HepG2 (cell line): ENCODE measurements around the gene APOM. TPM values are rescaled to one million over a fixed set of nuclear protein-coding genes. Genes with fewer than 3 reads are reported as not detected.
A peak's percentile ranks its signal among the peaks of the same experiment; 100 is the strongest.

Experiments
- FOSL1 ChIP-seq: sonication (generic); formaldehyde crosslinking; IDR thresholded peaks from 2 replicates; pipeline ENCODE4 v1.9.0; 2021; ENCODE audit warnings: missing genetic modification reagents, borderline replicate concordance
- FOXK2 ChIP-seq: fragments of 450-650 bp; IDR thresholded peaks from 2 replicates; pipeline ENCODE4 v1.6.1; 2016
- FOXP1 ChIP-seq, 2 experiments: fragments of 450-650 bp in 1 of 2; IDR thresholded peaks; 2 replicates each; pipeline ENCODE4 v1.6.1; 2017 to 2018; ENCODE audit warnings: antibody characterized with exemption in 1 of 2
- IKZF5 ChIP-seq: IDR thresholded peaks from 2 replicates; pipeline ENCODE4 v1.6.1; 2018; ENCODE audit warnings: missing genetic modification reagents, mild to moderate bottlenecking, missing compliant biosample characterization
- JARID2 ChIP-seq: sonication (generic); formaldehyde crosslinking; IDR thresholded peaks from 2 replicates; pipeline ENCODE4 v1.8.1; 2023; ENCODE audit warnings: missing genetic modification reagents, inconsistent platforms; ENCODE audit not compliant: insufficient replicate concordance
- LBX2 ChIP-seq: sonication (generic); formaldehyde crosslinking; IDR thresholded peaks from 2 replicates; pipeline ENCODE4 v1.5.0; 2020; ENCODE audit warnings: missing genetic modification reagents, mild to moderate bottlenecking, borderline replicate concordance
- SALL1 ChIP-seq: sonication (generic); formaldehyde crosslinking; IDR thresholded peaks from 2 replicates; pipeline ENCODE4 v1.8.0; 2022; ENCODE audit warnings: mild to moderate bottlenecking, missing genetic modification reagents
- SIX4 ChIP-seq: sonication (generic); formaldehyde crosslinking; IDR thresholded peaks from 2 replicates; pipeline ENCODE4 v1.4.0; 2020; ENCODE audit warnings: missing genetic modification reagents
- TRIM22 ChIP-seq: fragments of 450-650 bp; IDR thresholded peaks from 2 replicates; pipeline ENCODE4 v1.6.1; 2017
- TSC22D2 ChIP-seq: sonication (generic); formaldehyde crosslinking; IDR thresholded peaks from 2 replicates; pipeline ENCODE4 v1.5.1; 2020; ENCODE audit warnings: missing genetic modification reagents, mild to moderate bottlenecking, borderline replicate concordance
- ZMYM4 ChIP-seq: sonication (generic); formaldehyde crosslinking; IDR thresholded peaks from 2 replicates; pipeline ENCODE4 v1.8.1; 2023; ENCODE audit warnings: mild to moderate bottlenecking, missing genetic modification reagents
- ZNF138 ChIP-seq: sonication (generic); formaldehyde crosslinking; IDR thresholded peaks from 2 replicates; pipeline ENCODE4 v1.5.0; 2020; ENCODE audit warnings: mild to moderate bottlenecking, low read depth, missing genetic modification reagents
- ZNF256 ChIP-seq: sonication (generic); formaldehyde crosslinking; conservative IDR thresholded peaks from 2 replicates; pipeline ENCODE4 v1.4.0; 2020; ENCODE audit warnings: missing genetic modification reagents
- ZNF263 ChIP-seq: sonication (generic); formaldehyde crosslinking; IDR thresholded peaks from 2 replicates; pipeline ENCODE4 v1.4.0; 2020; ENCODE audit warnings: missing genetic modification reagents
- ZNF441 ChIP-seq: sonication (generic); formaldehyde crosslinking; IDR thresholded peaks from 2 replicates; pipeline ENCODE4 v1.7.0; 2021; ENCODE audit warnings: missing genetic modification reagents, borderline replicate concordance
- ZNF879 ChIP-seq: sonication (generic); formaldehyde crosslinking; IDR thresholded peaks from 2 replicates; pipeline ENCODE4 v1.8.1; 2023; ENCODE audit warnings: missing genetic modification reagents
- ZSCAN21 ChIP-seq: sonication (generic); formaldehyde crosslinking; IDR thresholded peaks from 2 replicates; pipeline ENCODE4 v1.8.0; 2022; ENCODE audit warnings: mild to moderate bottlenecking, missing genetic modification reagents, moderate library complexity, borderline replicate concordance
- polyA plus RNA-seq, 8 experiments: library from polyadenylated mRNA; depleted of rRNA in 3 of 8; stranded (reverse) in 7 of 8; unstranded in 1 of 8; fragments of >200 nt; fragmentation: Illumina TruSeq in 4 of 8; extraction: Trizol in 4 of 8; gene quantifications; 2 replicates each; pipeline versions ENCODE4 v1.2.1 to v1.2.3, GENCODE V29; 2011 to 2016; ENCODE audit warnings: low read depth in 4 of 8, missing spikeins in 1 of 8, mixed read lengths in 1 of 8; ENCODE audit not compliant: insufficient read depth in 1 of 8
- total RNA-seq, 5 experiments: library from RNA; depleted of rRNA; stranded (reverse); fragments of >200 nt; fragmentation: Illumina TruSeq; extraction: Trizol; gene quantifications; 2 replicates each; pipeline ENCODE4 v1.2.3, GENCODE V29; 2016; ENCODE audit warnings: low read depth in 1 of 5
- TF ChIP-seq, protein P1 (sequence below): sonication (generic); formaldehyde crosslinking; conservative IDR thresholded peaks from 2 replicates; pipeline ENCODE4 v1.8.0; 2022; ENCODE audit warnings: missing genetic modification reagents
- TF ChIP-seq, protein P2 (sequence below): sonication (generic); formaldehyde crosslinking; IDR thresholded peaks from 2 replicates; pipeline ENCODE4 v1.5.0; 2020; ENCODE audit warnings: missing genetic modification reagents
- TF ChIP-seq, protein P3 (sequence below): sonication (generic); IDR thresholded peaks from 2 replicates; pipeline ENCODE4 v1.6.1; 2016; ENCODE audit warnings: low read depth, borderline replicate concordance

Gene APOM
- total and polyA plus RNA-seq, 2 of the 13 experiments (the other 11 are each of a cell fraction or from before 2014, with no cell fraction given), result 98.2 to 1,140 TPM

DNA sequence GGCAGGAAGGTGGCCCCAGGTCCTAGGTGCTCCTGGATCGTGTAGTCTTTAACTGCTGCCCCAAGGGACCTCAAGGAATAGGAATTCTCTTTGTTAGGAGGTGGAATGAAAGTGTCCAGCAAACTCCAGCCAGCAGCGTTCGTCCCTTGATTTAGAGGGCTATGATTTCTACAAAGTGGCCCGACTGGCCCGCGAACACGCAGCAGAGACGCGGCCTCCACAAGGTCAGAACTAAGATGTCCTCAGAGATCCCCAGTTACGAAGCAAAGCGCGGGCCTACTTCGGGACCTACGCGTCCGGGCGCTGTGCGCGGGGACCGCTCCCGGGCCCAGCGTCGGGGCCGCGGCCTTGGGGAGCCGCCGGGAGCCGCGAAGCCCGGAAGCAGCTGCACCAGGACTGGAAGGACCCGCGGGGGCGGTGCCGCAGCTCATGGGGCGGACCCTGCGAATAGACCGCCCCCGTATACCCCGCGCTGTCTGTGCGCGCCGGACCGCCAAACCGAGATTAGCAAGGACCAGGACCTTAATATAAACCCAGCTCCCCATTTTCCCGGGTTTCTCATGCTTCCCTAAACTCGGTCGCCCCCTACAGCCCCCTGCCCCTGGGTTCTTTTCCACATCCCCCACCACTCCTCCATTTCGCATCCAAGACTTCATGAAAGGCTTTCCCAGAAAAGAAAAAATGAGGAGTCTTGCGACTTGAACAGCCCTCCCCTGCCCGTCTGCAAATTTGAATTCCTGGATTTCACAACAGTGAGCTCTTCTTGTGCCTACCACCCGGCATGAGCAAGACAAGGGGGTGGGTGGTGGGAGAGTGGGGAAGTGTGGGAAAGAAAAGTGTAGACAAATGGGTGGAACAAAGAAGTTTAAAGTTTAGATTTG lies 4.9 kb downstream of the APOM start, which contains the start of gene C6orf47 (continued):
- TF ChIP-seq IKZF5 (CRISPR knock-in tag) (peak; percentile 81; the same call in 1 of the 2 replicates), ZSCAN21 (CRISPR knock-in tag) (peak; percentile 90), TRIM22 (no peak), ZNF879 (CRISPR knock-in tag) (no peak), ZNF256 (CRISPR knock-in tag) (0 out of 2 replicates have a peak, but pooled peaks have one; percentile 84), LBX2 (CRISPR knock-in tag) (no peak), ZNF138 (CRISPR knock-in tag) (peak; percentile 74; the same call in 1 of the 2 replicates), SALL1 (CRISPR knock-in tag) (peak; percentile 81), FOXK2 (no peak), ZNF441 (CRISPR knock-in tag) (peak; percentile 36; the same call in 1 of the 2 replicates), ZNF263 (CRISPR knock-in tag) (peak; percentile 63), ZMYM4 (CRISPR knock-in tag) (no peak), TSC22D2 (CRISPR knock-in tag) (0 out of 2 replicates have a peak, but pooled peaks have one; percentile 23), FOXP1 (IDR thresholded peaks at IDR 0.05) (no peak), FOXP1 (CRISPR knock-in tag; IDR thresholded peaks at IDR 0.05) (no peak), SIX4 (no peak), FOSL1 (CRISPR knock-in tag) (peak; percentile 45; the same call in 1 of the 2 replicates), JARID2 (CRISPR knock-in tag) (no peak)
- TF ChIP-seq, protein P1, sequence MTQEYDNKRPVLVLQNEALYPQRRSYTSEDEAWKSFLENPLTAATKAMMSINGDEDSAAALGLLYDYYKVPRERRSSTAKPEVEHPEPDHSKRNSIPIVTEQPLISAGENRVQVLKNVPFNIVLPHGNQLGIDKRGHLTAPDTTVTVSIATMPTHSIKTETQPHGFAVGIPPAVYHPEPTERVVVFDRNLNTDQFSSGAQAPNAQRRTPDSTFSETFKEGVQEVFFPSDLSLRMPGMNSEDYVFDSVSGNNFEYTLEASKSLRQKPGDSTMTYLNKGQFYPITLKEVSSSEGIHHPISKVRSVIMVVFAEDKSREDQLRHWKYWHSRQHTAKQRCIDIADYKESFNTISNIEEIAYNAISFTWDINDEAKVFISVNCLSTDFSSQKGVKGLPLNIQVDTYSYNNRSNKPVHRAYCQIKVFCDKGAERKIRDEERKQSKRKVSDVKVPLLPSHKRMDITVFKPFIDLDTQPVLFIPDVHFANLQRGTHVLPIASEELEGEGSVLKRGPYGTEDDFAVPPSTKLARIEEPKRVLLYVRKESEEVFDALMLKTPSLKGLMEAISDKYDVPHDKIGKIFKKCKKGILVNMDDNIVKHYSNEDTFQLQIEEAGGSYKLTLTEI (CRISPR knock-in tag), result no peak
- TF ChIP-seq, protein P2, sequence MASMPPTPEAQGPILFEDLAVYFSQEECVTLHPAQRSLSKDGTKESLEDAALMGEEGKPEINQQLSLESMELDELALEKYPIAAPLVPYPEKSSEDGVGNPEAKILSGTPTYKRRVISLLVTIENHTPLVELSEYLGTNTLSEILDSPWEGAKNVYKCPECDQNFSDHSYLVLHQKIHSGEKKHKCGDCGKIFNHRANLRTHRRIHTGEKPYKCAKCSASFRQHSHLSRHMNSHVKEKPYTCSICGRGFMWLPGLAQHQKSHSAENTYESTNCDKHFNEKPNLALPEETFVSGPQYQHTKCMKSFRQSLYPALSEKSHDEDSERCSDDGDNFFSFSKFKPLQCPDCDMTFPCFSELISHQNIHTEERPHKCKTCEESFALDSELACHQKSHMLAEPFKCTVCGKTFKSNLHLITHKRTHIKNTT (CRISPR knock-in tag), result peak; percentile 81; the same call in 1 of the 2 replicates
- TF ChIP-seq, protein P3, sequence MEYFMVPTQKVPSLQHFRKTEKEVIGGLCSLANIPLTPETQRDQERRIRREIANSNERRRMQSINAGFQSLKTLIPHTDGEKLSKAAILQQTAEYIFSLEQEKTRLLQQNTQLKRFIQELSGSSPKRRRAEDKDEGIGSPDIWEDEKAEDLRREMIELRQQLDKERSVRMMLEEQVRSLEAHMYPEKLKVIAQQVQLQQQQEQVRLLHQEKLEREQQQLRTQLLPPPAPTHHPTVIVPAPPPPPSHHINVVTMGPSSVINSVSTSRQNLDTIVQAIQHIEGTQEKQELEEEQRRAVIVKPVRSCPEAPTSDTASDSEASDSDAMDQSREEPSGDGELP, result peak; percentile 79; the same call in 1 of the 2 replicates
